Measurements from ENCODE around the gene MGST3. TPM values are rescaled to one million over a fixed set of nuclear protein-coding genes. Genes with fewer than 3 reads are reported as not detected.

The MGST3 gene
- total RNA-seq, 1 experiment from 2014 or later: 103 TPM

DNA sequence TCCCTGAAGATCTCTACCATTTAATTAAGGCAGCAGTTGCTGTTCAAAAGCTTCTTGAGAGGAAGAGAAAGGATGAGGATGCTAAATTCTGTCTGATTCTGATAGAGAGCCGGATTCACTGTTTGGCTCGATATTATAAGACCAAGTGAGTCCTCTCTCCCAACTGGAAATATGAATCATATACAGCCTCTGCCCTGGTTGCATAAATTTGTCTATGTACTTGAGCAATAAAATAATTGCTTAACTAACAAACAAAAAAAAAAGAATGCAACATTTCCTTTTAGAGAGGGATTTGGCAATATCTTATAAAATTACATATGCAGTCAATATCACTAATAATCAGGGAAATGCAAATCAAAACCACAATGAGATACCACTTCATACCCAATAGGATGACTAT, 40.5 kb downstream of the MGST3 start:
- Histone ChIP-seq H3K4me3 (ENCODE audit: low read depth in 2 of 2, low read length in 2 of 2) (no peak overlapping the region), H3K4me1 (ENCODE audit: control insufficient read depth, insufficient read depth, low read length) (no peaks in the 10 kb centered on the region), H3K36me3 (ENCODE audit: control insufficient read depth, insufficient read depth, low read length) (peaks cover 4% of the 10 kb centered on the region; the same call in 1 of the 2 replicates), H3K9me3 (ENCODE audit: control insufficient read depth, insufficient read depth, low read depth, low read length) (no peaks in the 10 kb centered on the region), H3K27me3 (ENCODE audit: control insufficient read depth, insufficient read depth, low read length) (no peaks in the 10 kb centered on the region), H3K27ac (ENCODE audit: low read length) (no peak overlapping the region)
- ChIA-PET CTCF (no interaction called here), POLR2A (no interaction called here)
- DNase-seq (ENCODE audit: low read depth, low spot score): no peak
- TF ChIP-seq POLR2AphosphoS5 (IDR thresholded peaks at IDR 0.05; ENCODE audit: low read depth, low read length) (no peak), SIN3A (IDR thresholded peaks at IDR 0.05; ENCODE audit: borderline replicate concordance, insufficient read depth, low read depth, low read length) (no peak), TCF7L2 (IDR thresholded peaks at IDR 0.05; ENCODE audit: low read depth, low read length) (no peak)
- TF ChIP-seq, protein P1, sequence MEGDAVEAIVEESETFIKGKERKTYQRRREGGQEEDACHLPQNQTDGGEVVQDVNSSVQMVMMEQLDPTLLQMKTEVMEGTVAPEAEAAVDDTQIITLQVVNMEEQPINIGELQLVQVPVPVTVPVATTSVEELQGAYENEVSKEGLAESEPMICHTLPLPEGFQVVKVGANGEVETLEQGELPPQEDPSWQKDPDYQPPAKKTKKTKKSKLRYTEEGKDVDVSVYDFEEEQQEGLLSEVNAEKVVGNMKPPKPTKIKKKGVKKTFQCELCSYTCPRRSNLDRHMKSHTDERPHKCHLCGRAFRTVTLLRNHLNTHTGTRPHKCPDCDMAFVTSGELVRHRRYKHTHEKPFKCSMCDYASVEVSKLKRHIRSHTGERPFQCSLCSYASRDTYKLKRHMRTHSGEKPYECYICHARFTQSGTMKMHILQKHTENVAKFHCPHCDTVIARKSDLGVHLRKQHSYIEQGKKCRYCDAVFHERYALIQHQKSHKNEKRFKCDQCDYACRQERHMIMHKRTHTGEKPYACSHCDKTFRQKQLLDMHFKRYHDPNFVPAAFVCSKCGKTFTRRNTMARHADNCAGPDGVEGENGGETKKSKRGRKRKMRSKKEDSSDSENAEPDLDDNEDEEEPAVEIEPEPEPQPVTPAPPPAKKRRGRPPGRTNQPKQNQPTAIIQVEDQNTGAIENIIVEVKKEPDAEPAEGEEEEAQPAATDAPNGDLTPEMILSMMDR (IDR thresholded peaks at IDR 0.05): no peak
- TF ChIP-seq, protein P2, sequence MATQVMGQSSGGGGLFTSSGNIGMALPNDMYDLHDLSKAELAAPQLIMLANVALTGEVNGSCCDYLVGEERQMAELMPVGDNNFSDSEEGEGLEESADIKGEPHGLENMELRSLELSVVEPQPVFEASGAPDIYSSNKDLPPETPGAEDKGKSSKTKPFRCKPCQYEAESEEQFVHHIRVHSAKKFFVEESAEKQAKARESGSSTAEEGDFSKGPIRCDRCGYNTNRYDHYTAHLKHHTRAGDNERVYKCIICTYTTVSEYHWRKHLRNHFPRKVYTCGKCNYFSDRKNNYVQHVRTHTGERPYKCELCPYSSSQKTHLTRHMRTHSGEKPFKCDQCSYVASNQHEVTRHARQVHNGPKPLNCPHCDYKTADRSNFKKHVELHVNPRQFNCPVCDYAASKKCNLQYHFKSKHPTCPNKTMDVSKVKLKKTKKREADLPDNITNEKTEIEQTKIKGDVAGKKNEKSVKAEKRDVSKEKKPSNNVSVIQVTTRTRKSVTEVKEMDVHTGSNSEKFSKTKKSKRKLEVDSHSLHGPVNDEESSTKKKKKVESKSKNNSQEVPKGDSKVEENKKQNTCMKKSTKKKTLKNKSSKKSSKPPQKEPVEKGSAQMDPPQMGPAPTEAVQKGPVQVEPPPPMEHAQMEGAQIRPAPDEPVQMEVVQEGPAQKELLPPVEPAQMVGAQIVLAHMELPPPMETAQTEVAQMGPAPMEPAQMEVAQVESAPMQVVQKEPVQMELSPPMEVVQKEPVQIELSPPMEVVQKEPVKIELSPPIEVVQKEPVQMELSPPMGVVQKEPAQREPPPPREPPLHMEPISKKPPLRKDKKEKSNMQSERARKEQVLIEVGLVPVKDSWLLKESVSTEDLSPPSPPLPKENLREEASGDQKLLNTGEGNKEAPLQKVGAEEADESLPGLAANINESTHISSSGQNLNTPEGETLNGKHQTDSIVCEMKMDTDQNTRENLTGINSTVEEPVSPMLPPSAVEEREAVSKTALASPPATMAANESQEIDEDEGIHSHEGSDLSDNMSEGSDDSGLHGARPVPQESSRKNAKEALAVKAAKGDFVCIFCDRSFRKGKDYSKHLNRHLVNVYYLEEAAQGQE (IDR thresholded peaks at IDR 0.05; ENCODE audit: insufficient read depth in 1 of 2, low read depth in 2 of 2, low read length in 1 of 2): no peak
- no peak for ATAC-seq
- no TSS peak for BruUV-seq (replicated peaks)
- in situ Hi-C loops (cut with HindIII; ENCODE audit: low pct_unique_long_range_greater_than_20kb, low sequenced_read_pairs): no loop called here
- intact Hi-C loops (cut with micrococcal nuclease; ENCODE audit: unreplicated experiment): no loop called here

DNA sequence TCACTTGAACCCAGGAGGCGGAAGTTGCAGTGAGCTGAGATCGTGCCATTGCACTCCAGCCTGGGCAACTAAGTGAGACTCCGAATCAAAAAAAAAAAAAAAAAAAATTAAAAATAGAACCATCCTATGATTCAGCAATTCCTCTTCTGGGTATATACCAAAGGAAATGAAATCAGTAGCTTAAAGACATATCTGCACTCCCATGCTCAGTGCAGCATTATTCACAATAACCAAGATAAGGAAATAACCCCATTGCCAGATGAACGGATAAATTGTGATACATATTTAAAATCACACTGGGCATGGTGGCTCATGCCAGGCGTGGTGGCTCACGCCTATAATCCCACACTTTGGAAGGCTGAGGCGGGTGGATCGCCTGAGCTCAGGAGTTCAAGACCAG, 43.6 kb downstream of the MGST3 start:
- H3K36me3 ChIP-seq (ENCODE audit: control insufficient read depth, insufficient read depth, low read length): peaks cover 2% of the 10 kb centered on the region; the same call in 1 of the 2 replicates
- intact Hi-C loops (cut with micrococcal nuclease; ENCODE audit: unreplicated experiment) (no loop called here), in situ Hi-C loops (cut with HindIII; ENCODE audit: low pct_unique_long_range_greater_than_20kb, low sequenced_read_pairs) (no loop called here)
- no peak overlapping the region for H3K4me3 ChIP-seq (ENCODE audit: low read depth in 2 of 2, low read length in 2 of 2)
- no peak for DNase-seq (ENCODE audit: low read depth, low spot score)
- H3K4me1 ChIP-seq (ENCODE audit: control insufficient read depth, insufficient read depth, low read length): no peaks in the 10 kb centered on the region
- H3K9me3 ChIP-seq (ENCODE audit: control insufficient read depth, insufficient read depth, low read depth, low read length): no peaks in the 10 kb centered on the region
- POLR2A ChIA-PET: interaction anchor here (0.6 kb wide), 2 partner anchors 34 to 1138 kb away, joined by 4 to 17 read pairs; no protein-coding TSS in a partner anchor
- no TSS peak for BruUV-seq (replicated peaks)
- ATAC-seq: no peak
- no peak overlapping the region for H3K27ac ChIP-seq (ENCODE audit: low read length)
- H3K27me3 ChIP-seq (ENCODE audit: control insufficient read depth, insufficient read depth, low read length): no peaks in the 10 kb centered on the region
- CTCF ChIA-PET: no interaction called here
- TF ChIP-seq SIN3A (IDR thresholded peaks at IDR 0.05; ENCODE audit: borderline replicate concordance, insufficient read depth, low read depth, low read length) (no peak), TCF7L2 (IDR thresholded peaks at IDR 0.05; ENCODE audit: low read depth, low read length) (no peak), POLR2AphosphoS5 (IDR thresholded peaks at IDR 0.05; ENCODE audit: low read depth, low read length) (no peak)
- TF ChIP-seq, protein P1 (IDR thresholded peaks at IDR 0.05): no peak
- TF ChIP-seq, protein P2 (IDR thresholded peaks at IDR 0.05; ENCODE audit: insufficient read depth in 1 of 2, low read depth in 2 of 2, low read length in 1 of 2): no peak

Measured in Panc1 (cell line).